H9 (cell line): ENCODE measurements around the gene DAB1. TPM values are rescaled to one million over a fixed set of nuclear protein-coding genes. Genes with fewer than 3 reads are reported as not detected.

Experiments
- DNase-seq: peaks from one replicate; pipeline ENCODE4 v3.0.0-alpha.2; 2017
- H2AFZ ChIP-seq: one replicate; pipeline ENCODE4 v1.6.1; 2013; ENCODE audit warnings: mild to moderate bottlenecking, low read length, control low read depth, moderate library complexity
- H2AK5ac ChIP-seq: 2 replicates; pipeline ENCODE4 v1.6.1; 2013; ENCODE audit warnings: low read length, control low read depth, mixed read lengths; ENCODE audit not compliant: insufficient read length
- H2BK120ac ChIP-seq: one replicate; pipeline ENCODE4 v1.6.1; 2013; ENCODE audit warnings: low read depth, mild to moderate bottlenecking, low read length, control low read depth, inconsistent platforms; ENCODE audit not compliant: poor library complexity, severe bottlenecking
- H2BK12ac ChIP-seq: 2 replicates; pipeline ENCODE4 v1.6.1; 2013; ENCODE audit warnings: low read length, control low read depth, mixed read lengths, low read depth; ENCODE audit not compliant: insufficient read length
- H2BK15ac ChIP-seq: 2 replicates; pipeline ENCODE4 v1.6.1; 2013; ENCODE audit warnings: low read depth, low read length, control low read depth
- H2BK20ac ChIP-seq: one replicate; pipeline ENCODE4 v1.6.1; 2013; ENCODE audit warnings: low read depth, mild to moderate bottlenecking, low read length, control low read depth, inconsistent platforms; ENCODE audit not compliant: poor library complexity, severe bottlenecking
- H2BK5ac ChIP-seq: 2 replicates; pipeline ENCODE4 v1.6.1; 2013; ENCODE audit warnings: low read length, control low read depth, mixed read lengths; ENCODE audit not compliant: insufficient read length
- H3K14ac ChIP-seq: 2 replicates; pipeline ENCODE4 v1.6.1; 2013; ENCODE audit warnings: low read length, control low read depth; ENCODE audit not compliant: insufficient read depth
- H3K18ac ChIP-seq: 2 replicates; pipeline ENCODE4 v1.6.1; 2013; ENCODE audit warnings: low read depth, mild to moderate bottlenecking, mixed read lengths, low read length, control low read depth; ENCODE audit not compliant: insufficient read length
- H3K23ac ChIP-seq: 2 replicates; pipeline ENCODE4 v1.6.1; 2013; ENCODE audit warnings: low read length, control low read depth, mixed read lengths, low read depth; ENCODE audit not compliant: insufficient read length
- H3K23me2 ChIP-seq: 2 replicates; pipeline ENCODE4 v1.6.1; 2013; ENCODE audit warnings: low read depth, mild to moderate bottlenecking, mixed read lengths, low read length, control low read depth; ENCODE audit not compliant: insufficient read length, poor library complexity, severe bottlenecking
- H3K27ac ChIP-seq: 2 replicates; pipeline ENCODE4 v1.5.1; 2013; ENCODE audit warnings: low read length, control low read depth, mixed read lengths, low read depth; ENCODE audit not compliant: insufficient read length
- H3K27me3 ChIP-seq: 2 replicates; pipeline ENCODE4 v1.6.1; 2013; ENCODE audit warnings: low read length, control low read depth, inconsistent platforms; ENCODE audit not compliant: insufficient read depth
- H3K4ac ChIP-seq: 2 replicates; pipeline ENCODE4 v1.6.1; 2013; ENCODE audit warnings: low read depth, mild to moderate bottlenecking, control low read depth, inconsistent platforms, low read length, moderate library complexity
- H3K4me1 ChIP-seq: 2 replicates; pipeline ENCODE4 v1.6.1; 2013; ENCODE audit warnings: low read length, control low read depth, inconsistent platforms; ENCODE audit not compliant: insufficient read depth
- H3K4me2 ChIP-seq: 2 replicates; pipeline ENCODE4 v1.6.1; 2013; ENCODE audit warnings: low read length, control low read depth, mixed read lengths; ENCODE audit not compliant: insufficient read length, insufficient read depth
- H3K56ac ChIP-seq: 2 replicates; pipeline ENCODE4 v1.6.1; 2013; ENCODE audit warnings: low read depth, mild to moderate bottlenecking, mixed read lengths, low read length, control low read depth; ENCODE audit not compliant: insufficient read length
- H3K79me1 ChIP-seq: 2 replicates; pipeline ENCODE4 v1.6.1; 2013; ENCODE audit warnings: low read depth, mild to moderate bottlenecking, moderate library complexity, low read length, control low read depth, inconsistent platforms; ENCODE audit not compliant: insufficient read depth, poor library complexity, severe bottlenecking
- H3K79me2 ChIP-seq: 2 replicates; pipeline ENCODE4 v1.6.1; 2013; ENCODE audit warnings: low read length, control low read depth, inconsistent platforms; ENCODE audit not compliant: insufficient read depth
- H3K9ac ChIP-seq: 2 replicates; pipeline ENCODE4 v1.6.1; 2013; ENCODE audit warnings: low read length, control low read depth, mixed read lengths; ENCODE audit not compliant: insufficient read length; ENCODE audit errors: extremely low read depth
- H3K9me3 ChIP-seq: one replicate; pipeline ENCODE4 v1.6.1; 2013; ENCODE audit warnings: low read depth, low read length, inconsistent platforms; ENCODE audit not compliant: control insufficient read depth
- H3T11ph ChIP-seq: one replicate; pipeline ENCODE4 v1.6.1; 2013; ENCODE audit warnings: mild to moderate bottlenecking, low read length, control low read depth, inconsistent platforms
- H4K20me1 ChIP-seq: one replicate; pipeline ENCODE4 v1.6.1; 2013; ENCODE audit not compliant: control insufficient read depth, insufficient read length, insufficient read depth
- H4K5ac ChIP-seq: 2 replicates; pipeline ENCODE4 v1.6.1; 2013; ENCODE audit warnings: low read depth, mild to moderate bottlenecking, mixed read lengths, low read length, control low read depth; ENCODE audit not compliant: insufficient read length
- H4K8ac ChIP-seq: replicated peaks from 2 replicates; pipeline ENCODE4 v1.6.1; 2013; ENCODE audit warnings: low read length, control low read depth, mixed read lengths, low read depth; ENCODE audit not compliant: insufficient read length
- H4K91ac ChIP-seq: 2 replicates; pipeline ENCODE4 v1.6.1; 2013; ENCODE audit warnings: low read depth, mild to moderate bottlenecking, moderate library complexity, mixed read lengths, low read length, control low read depth; ENCODE audit not compliant: insufficient read length
- H3K27ac Mint-ChIP-seq, 3 experiments: 2 replicates in 2 of 3; 3 replicates in 1 of 3; pipeline ENCODE4 v1.8.0; 2020 to 2021; ENCODE audit warnings: mixed read lengths in 3 of 3, mild to moderate bottlenecking in 1 of 3, moderate library complexity in 1 of 3
- H3K27me3 Mint-ChIP-seq: 2 replicates; pipeline ENCODE4 v1.8.0; 2021; ENCODE audit warnings: low read depth, mild to moderate bottlenecking, moderate library complexity, mixed read lengths
- H3K36me3 Mint-ChIP-seq, 3 experiments: 2 replicates in 2 of 3; 3 replicates in 1 of 3; pipeline ENCODE4 v1.8.0; 2020 to 2021; ENCODE audit warnings: low read depth in 3 of 3, mixed read lengths in 3 of 3; ENCODE audit not compliant: insufficient read depth in 1 of 3
- H3K4me1 Mint-ChIP-seq, 2 experiments: 2 replicates each; pipeline ENCODE4 v1.8.0; 2020; ENCODE audit warnings: mixed read lengths in 2 of 2
- H3K4me3 Mint-ChIP-seq, 2 experiments: 2 replicates in 1 of 2; 3 replicates in 1 of 2; pipeline ENCODE4 v1.8.0; 2020 to 2021; ENCODE audit warnings: mild to moderate bottlenecking in 2 of 2, mixed read lengths in 2 of 2, moderate library complexity in 1 of 2
- H3K9me3 Mint-ChIP-seq, 2 experiments: 2 replicates in 1 of 2; 3 replicates in 1 of 2; pipeline ENCODE4 v1.8.0; 2020; ENCODE audit warnings: mild to moderate bottlenecking in 2 of 2, mixed read lengths in 2 of 2, moderate library complexity in 1 of 2
- WGBS: extraction: QIAGEN DNeasy Blood & Tissue Kit; methylation state at CpG from one replicate; pipeline ENCODE4 v1.1.7; 2013; ENCODE audit warnings: missing lambda C conversion rate, low lambda C conversion rate, mixed read lengths; ENCODE audit not compliant: insufficient read length; ENCODE audit errors: extremely low coverage; 5-methylcytosine and 5-hydroxymethylcytosine counted together
- total RNA-seq: library from RNA; stranded (reverse); gene quantifications from 2 replicates; pipeline ENCODE4 v1.2.1, GENCODE V29; 2021
- TF ChIP-seq, protein P1 (sequence below): fragments of 200-600 bp; sonication (generic); conservative IDR thresholded peaks from 3 replicates; pipeline ENCODE4 v1.8.0; 2021; ENCODE audit warnings: antibody characterized with exemption, mild to moderate bottlenecking

DAB1 gene
- total RNA-seq, 1 experiment from 2014 or later, result 9.3 TPM

DNA sequence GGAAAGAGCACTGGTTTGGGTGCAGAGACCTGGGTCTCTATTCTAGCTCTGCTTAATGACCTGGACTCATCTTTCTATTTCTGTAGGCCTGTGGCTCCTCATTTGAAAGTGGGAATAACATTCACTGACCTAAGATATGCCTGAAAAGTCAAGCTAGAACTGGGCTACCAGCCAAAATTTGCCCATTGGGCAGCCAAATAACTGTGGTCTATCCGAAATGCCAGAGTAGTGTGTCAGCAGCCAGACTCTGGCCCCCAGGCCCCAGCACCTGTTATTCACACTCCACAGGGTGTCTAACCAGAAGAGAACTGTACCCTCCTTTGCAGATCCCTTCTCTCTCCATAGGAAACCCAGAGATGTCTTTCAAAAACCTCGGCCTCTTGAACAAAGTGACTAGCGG, 12.6 kb downstream of the DAB1 start:
- peaks cover 7% of the 10 kb centered on the region; the same call in 1 of the 2 replicates for H3K4me1 ChIP-seq
- H3K4ac ChIP-seq, result no peak overlapping the region
- H3K4me1 Mint-ChIP-seq, result peaks cover 26 to 31% of the 10 kb centered on the region in 2 experiments
- no peak overlapping the region for H3K27ac Mint-ChIP-seq
- no peaks in the 10 kb centered on the region for H4K20me1 ChIP-seq
- no peaks in the 10 kb centered on the region for H3K9me3 ChIP-seq
- H2AFZ ChIP-seq, result no peak overlapping the region
- no peak overlapping the region for H4K91ac ChIP-seq
- H2BK15ac ChIP-seq, result no peak overlapping the region
- H3K9me3 Mint-ChIP-seq, result peaks cover 0 to 15% of the 10 kb centered on the region in 2 experiments; a peak in 4 of 5 replicates
- no peaks in the 10 kb centered on the region for H3K23me2 ChIP-seq
- no peak overlapping the region for H2AK5ac ChIP-seq
- H2BK12ac ChIP-seq, result no peak overlapping the region
- no peak overlapping the region for H3K18ac ChIP-seq
- H3K27ac ChIP-seq, result no peak overlapping the region
- H2BK5ac ChIP-seq, result no peak overlapping the region
- no peak overlapping the region for H3K23ac ChIP-seq
- H3K9ac ChIP-seq, result no peak overlapping the region
- no peak overlapping the region for H3T11ph ChIP-seq
- H3K14ac ChIP-seq, result no peak overlapping the region
- no peak overlapping the region for H3K4me2 ChIP-seq
- H3K79me1 ChIP-seq, result no peaks in the 10 kb centered on the region
- no peak overlapping the region for H3K56ac ChIP-seq
- H4K8ac ChIP-seq, result no peak overlapping the region
- WGBS, result no CpG with 5 or more reads among the region's 3 CpGs
- H3K4me3 Mint-ChIP-seq, result no peak overlapping the region
- H2BK20ac ChIP-seq, result no peak overlapping the region
- no peak overlapping the region for H4K5ac ChIP-seq
- DNase-seq, result no peak
- TF ChIP-seq, protein P1, sequence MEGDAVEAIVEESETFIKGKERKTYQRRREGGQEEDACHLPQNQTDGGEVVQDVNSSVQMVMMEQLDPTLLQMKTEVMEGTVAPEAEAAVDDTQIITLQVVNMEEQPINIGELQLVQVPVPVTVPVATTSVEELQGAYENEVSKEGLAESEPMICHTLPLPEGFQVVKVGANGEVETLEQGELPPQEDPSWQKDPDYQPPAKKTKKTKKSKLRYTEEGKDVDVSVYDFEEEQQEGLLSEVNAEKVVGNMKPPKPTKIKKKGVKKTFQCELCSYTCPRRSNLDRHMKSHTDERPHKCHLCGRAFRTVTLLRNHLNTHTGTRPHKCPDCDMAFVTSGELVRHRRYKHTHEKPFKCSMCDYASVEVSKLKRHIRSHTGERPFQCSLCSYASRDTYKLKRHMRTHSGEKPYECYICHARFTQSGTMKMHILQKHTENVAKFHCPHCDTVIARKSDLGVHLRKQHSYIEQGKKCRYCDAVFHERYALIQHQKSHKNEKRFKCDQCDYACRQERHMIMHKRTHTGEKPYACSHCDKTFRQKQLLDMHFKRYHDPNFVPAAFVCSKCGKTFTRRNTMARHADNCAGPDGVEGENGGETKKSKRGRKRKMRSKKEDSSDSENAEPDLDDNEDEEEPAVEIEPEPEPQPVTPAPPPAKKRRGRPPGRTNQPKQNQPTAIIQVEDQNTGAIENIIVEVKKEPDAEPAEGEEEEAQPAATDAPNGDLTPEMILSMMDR, result no peak
- H3K79me2 ChIP-seq, result peaks cover 4% of the 10 kb centered on the region
- H3K36me3 Mint-ChIP-seq, result peaks cover 0 to 10% (median 7%) of the 10 kb centered on the region in 3 experiments; a peak in 5 of 7 replicates
- no peak overlapping the region for H2BK120ac ChIP-seq
- H3K27me3 ChIP-seq, result no peaks in the 10 kb centered on the region
- no peaks in the 10 kb centered on the region; the same call in 1 of the 2 replicates for H3K27me3 Mint-ChIP-seq
